GM12801 (cell line): ENCODE data around the gene CTSZ.

Experiments
- TF ChIP-seq, protein P1 (sequence below): IDR thresholded peaks from one replicate; pipeline ENCODE4 v1.5.1; 2011; ENCODE audit warnings: control low read depth; ENCODE audit not compliant: insufficient read length; ENCODE audit errors: extremely low read depth

CTSZ gene

DNA sequence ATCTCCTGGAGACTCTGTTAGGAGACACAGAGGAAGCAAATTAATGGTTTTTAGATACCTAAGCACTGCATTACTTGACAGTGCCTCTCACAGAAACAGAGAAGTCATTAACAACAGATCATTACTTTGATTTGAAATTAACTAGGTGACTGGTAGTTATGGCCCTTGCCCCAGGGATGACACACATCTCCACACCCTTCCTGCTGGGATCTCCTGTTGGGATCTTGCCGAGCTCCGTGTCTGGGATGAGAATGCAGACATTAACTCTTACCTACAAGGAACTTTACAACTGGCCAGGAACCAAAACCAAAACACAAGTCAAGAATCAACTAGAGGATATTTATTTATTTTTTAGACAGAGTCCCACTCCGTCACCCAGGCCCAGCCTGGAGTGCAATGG is 37.7 kb upstream of the CTSZ start:
- TF ChIP-seq, protein P1, sequence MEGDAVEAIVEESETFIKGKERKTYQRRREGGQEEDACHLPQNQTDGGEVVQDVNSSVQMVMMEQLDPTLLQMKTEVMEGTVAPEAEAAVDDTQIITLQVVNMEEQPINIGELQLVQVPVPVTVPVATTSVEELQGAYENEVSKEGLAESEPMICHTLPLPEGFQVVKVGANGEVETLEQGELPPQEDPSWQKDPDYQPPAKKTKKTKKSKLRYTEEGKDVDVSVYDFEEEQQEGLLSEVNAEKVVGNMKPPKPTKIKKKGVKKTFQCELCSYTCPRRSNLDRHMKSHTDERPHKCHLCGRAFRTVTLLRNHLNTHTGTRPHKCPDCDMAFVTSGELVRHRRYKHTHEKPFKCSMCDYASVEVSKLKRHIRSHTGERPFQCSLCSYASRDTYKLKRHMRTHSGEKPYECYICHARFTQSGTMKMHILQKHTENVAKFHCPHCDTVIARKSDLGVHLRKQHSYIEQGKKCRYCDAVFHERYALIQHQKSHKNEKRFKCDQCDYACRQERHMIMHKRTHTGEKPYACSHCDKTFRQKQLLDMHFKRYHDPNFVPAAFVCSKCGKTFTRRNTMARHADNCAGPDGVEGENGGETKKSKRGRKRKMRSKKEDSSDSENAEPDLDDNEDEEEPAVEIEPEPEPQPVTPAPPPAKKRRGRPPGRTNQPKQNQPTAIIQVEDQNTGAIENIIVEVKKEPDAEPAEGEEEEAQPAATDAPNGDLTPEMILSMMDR, result no peak

DNA sequence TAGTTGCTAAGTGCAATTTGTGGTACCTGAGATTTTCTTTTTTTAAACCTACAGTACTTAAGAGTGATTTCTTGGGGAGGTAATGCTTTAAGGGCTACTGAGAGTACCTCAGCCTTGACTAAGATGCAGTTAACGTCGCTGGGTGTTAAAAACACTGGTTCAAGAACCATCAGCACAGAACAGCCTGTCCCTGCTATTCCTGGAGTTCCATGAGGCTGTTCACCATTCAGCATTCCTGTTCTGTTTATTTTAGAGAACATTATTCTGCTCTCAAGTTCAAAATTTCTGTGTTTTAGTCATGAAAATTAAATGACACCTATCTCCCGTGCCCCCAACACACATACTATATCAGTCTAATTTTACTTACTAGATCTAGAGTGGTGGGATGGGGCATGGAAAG is 37.2 kb upstream of the CTSZ start:
- TF ChIP-seq, protein P1, result no peak

DNA sequence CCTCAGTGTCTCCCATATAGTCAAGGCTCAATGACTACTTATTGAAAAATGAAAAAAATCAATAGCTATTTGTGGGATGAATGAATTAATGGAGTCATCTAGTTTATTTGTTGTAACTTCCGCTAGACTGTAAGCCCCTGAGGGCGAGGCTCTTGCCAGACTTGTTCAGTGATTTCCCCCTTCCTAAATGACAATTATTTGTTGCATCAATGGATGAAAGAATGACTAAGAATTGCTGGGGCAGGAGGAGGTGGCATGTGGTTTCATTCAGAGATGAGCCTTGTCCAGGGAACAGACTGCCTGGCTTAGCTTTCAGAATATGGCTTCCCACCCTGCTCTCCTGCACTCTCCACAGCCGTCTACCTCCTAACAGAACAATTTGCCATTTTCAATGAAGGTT is 36.6 kb upstream of the CTSZ start:
- TF ChIP-seq, protein P1, result no peak

DNA sequence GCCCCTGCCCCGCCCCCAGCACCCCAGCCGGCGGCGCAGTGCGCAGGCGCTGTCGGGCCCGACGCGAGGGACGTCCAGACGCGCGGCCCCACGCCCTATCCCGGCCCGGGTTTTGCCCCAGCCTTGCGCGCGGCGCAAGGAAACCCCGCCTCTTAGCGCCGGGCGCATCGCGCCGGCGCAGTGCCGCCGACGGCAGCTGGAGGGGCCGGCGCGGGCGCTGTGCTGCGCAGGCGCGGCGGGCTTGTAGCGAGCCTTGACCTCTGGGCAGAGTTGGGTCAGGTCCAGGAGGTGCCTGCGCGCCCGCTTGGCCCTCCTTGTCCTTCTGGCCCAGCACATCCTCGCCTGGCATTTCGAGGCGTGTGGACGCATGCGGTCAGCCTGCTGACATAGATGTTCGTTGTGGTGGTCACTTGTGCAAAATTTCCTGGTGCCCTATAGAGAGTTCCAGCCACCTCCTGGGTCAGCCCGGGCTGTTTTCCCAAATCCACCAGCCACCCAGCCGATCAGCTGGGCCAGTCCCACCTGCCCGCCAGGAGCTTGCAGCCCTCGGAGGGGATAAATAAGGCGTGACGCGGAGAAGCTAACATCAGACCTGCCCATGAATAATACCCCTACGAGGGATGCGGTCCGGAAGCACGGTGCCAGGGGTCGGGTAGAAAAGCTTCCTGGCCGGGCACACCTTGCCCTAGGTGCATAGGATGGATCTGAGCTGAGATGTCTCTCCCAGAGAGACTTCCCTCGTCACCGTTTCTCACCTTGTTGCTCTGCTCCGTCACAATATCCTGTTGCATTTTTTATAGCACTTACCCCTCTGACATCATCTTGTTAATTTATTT is 36.0 kb upstream of the CTSZ start:
- TF ChIP-seq, protein P1, result no peak

DNA sequence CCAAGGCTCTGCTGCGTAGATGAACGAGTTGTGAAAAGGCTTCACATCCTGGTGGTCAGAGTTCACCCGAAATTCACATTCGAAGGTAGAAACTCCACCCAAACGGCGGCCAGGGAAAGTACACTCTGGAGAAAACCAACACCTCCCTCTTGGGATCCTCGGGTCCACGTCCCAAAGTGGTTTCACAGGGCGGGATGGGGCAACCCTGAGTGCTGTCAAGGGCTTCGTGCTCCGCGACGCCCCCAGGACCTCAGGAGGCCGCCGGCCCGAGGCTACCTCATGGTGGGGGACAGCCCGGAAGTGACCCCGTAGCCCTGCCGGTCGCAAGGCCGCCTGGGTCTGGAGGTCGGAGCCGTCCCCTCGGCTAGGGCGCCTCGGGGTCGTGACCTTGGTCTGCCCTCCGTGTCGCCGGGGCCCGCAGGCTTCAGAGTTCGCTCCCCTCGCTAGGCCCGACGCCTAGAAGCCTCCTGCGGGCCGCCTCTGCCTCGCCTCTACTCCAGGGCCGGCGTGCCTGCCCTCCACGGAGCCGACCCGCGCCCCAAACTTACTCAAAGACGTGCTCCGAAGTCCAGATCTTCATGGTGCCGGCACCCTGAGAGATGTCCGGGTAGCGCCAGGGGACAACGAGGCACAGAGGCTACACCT is 35.2 kb upstream of the CTSZ start, which contains the start of gene PRELID3B:
Gene PRELID3B, minus strand, starts transcription at position 636 of the 645 bp plus-strand sequence. Its CDS starts 56 bp downstream, at position 580.
- TF ChIP-seq, protein P1, result no peak

DNA sequence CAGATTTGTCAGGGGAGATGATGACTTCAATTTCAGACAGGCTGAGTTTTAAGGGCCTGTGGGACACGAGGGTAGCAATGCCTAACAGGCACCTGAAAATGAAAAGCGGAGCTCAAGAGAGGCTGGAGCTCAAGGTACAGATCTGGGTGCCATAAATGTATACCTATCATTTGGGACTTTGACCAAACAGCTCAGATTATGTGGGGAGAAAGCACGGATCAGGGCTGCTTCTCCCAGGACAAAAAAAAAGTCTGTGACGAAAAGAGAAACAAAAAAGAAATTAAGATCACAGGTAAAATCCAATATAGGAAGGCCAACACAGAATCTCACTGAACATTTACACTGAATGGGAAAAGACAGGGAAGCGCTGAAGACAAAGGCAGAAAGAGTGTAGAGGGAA is 33.6 kb upstream of the CTSZ start:
- TF ChIP-seq, protein P1, result no peak

DNA sequence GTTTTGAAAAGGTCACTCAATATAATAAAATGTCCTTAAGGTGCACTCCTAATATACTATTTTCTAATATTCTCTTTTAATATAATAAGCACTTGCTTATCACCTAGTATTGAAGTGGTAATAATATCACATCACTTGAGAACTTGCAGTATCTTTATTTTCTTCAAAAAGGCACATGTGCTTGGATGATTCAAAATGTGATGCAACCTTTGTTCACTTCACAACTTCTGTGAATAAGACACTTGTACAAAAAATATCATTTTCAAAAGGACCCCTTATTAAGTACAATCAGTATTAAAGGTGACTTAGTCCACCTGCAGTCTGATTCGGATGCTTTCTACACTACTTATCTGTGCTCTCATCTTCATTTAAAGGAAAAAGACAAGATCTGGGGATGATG is 32.2 kb upstream of the CTSZ start:
- TF ChIP-seq, protein P1, result no peak
